Activated CD4-positive, alpha-beta T cell treated with anti-CD3 and anti-CD28 coated beads for 36 hours (primary cell): Measurements from ENCODE around the gene B9D2. TPM values are rescaled to one million over a fixed set of nuclear protein-coding genes. Genes with fewer than 3 reads are reported as not detected.
"Not testable (repeated sequence)": the region's sequence is repeated elsewhere in the genome, so short reads cannot be mapped to it uniquely, and the experiment has no call there.

Source experiments
- ATAC-seq: fragments of 200-7000 bp; cut with Tn5 transposase; one replicate; pipeline ENCODE4 v1.10.0; 2021; ENCODE audit warnings: mild to moderate bottlenecking, moderate library complexity
- CTCF ChIA-PET: fragments of 350-600 bp; sonication (Branson Sonifier 250); formaldehyde crosslinking; loops from one replicate; lab custom pipeline; 2021; ENCODE audit warnings: antibody characterized with exemption; lab: Charles Lee
- POLR2A ChIA-PET: fragments of 350-600 bp; sonication (Branson Sonifier 250); formaldehyde crosslinking; loops from one replicate; lab custom pipeline; 2021; ENCODE audit warnings: antibody characterized with exemption, inconsistent platforms; lab: Charles Lee
- DNase-seq: peaks from one replicate; pipeline ENCODE4 v3.0.0-alpha.2; 2020
- H3K27ac Mint-ChIP-seq: one replicate; pipeline ENCODE4 v1.8.0; 2021; ENCODE audit warnings: mixed read lengths
- H3K27me3 Mint-ChIP-seq: one replicate; pipeline ENCODE4 v1.8.0; 2021; ENCODE audit warnings: mixed read lengths
- H3K36me3 Mint-ChIP-seq: one replicate; pipeline ENCODE4 v1.8.0; 2021; ENCODE audit warnings: low read depth, mixed read lengths
- H3K4me1 Mint-ChIP-seq: one replicate; pipeline ENCODE4 v1.8.0; 2021; ENCODE audit warnings: mixed read lengths
- H3K4me3 Mint-ChIP-seq: one replicate; pipeline ENCODE4 v1.8.0; 2021; ENCODE audit warnings: mild to moderate bottlenecking, moderate library complexity, mixed read lengths
- H3K9me3 Mint-ChIP-seq: one replicate; pipeline ENCODE4 v1.8.0; 2021; ENCODE audit warnings: low read depth, mixed read lengths
- intact Hi-C, 2 experiments: fragments of 100-400 bp; cut with DNase I in 1 of 2; cut with micrococcal nuclease in 1 of 2; formaldehyde crosslinking; loops; one replicate each; pipeline versions ENCODE4 v1.14.2 to v1.15.1; 2022 to 2024; cut with DNase I, micrococcal nuclease
- total RNA-seq, 2 experiments: library from RNA; stranded (reverse); gene quantifications; one replicate each; pipeline ENCODE4 v1.2.3, GENCODE V29; 2021

B9D2 gene
- 1 to 10 TPM; 4.0 to 5.2 TPM for total RNA-seq

GRCh38 chr19:41363753-41364523 lies at the start of gene B9D2:
B9D2 (minus strand) TSS chr19:41364149; CDS start chr19:41363519, 630 bp downstream.
- Mint-ChIP-seq H3K4me1 (peaks cover 29% of the 10 kb centered on the region), H3K4me3 (peak within 1 kb of the TSS; percentile 92), H3K9me3 (no peaks in the 10 kb centered on the region), H3K36me3 (peaks cover 2% of the 10 kb centered on the region), H3K27me3 (no peaks in the 10 kb centered on the region), H3K27ac (peak within 1 kb of the TSS; percentile 98)
- DNase-seq = peak; percentile 99
- CTCF ChIA-PET = interaction anchor here (0.6 to 2.9 kb wide), 16 partner anchors 9 to 728 kb away, joined by 3 to 24 read pairs (median 4); partner anchors contain the start of genes DMAC2, TGFB1 and TMEM91
- POLR2A ChIA-PET = interaction anchor here (0.7 to 3.1 kb wide), 6 partner anchors 11 to 168 kb away, joined by 4 to 20 read pairs (median 7); partner anchors contain the start of genes DMAC2, HNRNPUL1, TGFB1 and TMEM91
- peak; percentile 95 for ATAC-seq
- intact Hi-C loops = loop anchor here (1.0 kb wide), 8 partner anchors 10 to 614 kb away; partner anchors contain the start of genes BCKDHA (in 2 of the 2), DMAC2 (in 2 of the 2), EXOSC5 (in 2 of the 2) and ACTMAP (in 1 of the 2)

GRCh38 chr19:41412953-41413352 lies 49.0 kb upstream of the B9D2 start:
- H3K36me3 Mint-ChIP-seq = peaks cover 16% of the 10 kb centered on the region
- no peaks in the 10 kb centered on the region for H3K27me3 Mint-ChIP-seq
- CTCF ChIA-PET = no interaction called here
- H3K27ac Mint-ChIP-seq = no peak overlapping the region
- H3K4me3 Mint-ChIP-seq = no peak overlapping the region
- peaks cover 8% of the 10 kb centered on the region for H3K4me1 Mint-ChIP-seq
- ATAC-seq (no peak), DNase-seq (no peak)
- no peaks in the 10 kb centered on the region for H3K9me3 Mint-ChIP-seq
- intact Hi-C loops = no loop called here
- POLR2A ChIA-PET = interaction anchor here (1.0 kb wide), 1 partner anchor 58 kb away, joined by 3 read pairs; no protein-coding TSS in a partner anchor

- POLR2A ChIA-PET = interaction anchor here (0.6 kb wide), 1 partner anchor 13 kb away, joined by 5 read pairs; no protein-coding TSS in a partner anchor
- ATAC-seq (no peak), DNase-seq (no peak)
- no peak overlapping the region for H3K4me3 Mint-ChIP-seq
- intact Hi-C loops = no loop called here
- H3K36me3 Mint-ChIP-seq = peaks cover 14% of the 10 kb centered on the region
- H3K27me3 Mint-ChIP-seq = no peaks in the 10 kb centered on the region
- peaks cover 8% of the 10 kb centered on the region for H3K4me1 Mint-ChIP-seq
- no peaks in the 10 kb centered on the region for H3K9me3 Mint-ChIP-seq
- CTCF ChIA-PET = no interaction called here
- no peak overlapping the region for H3K27ac Mint-ChIP-seq
These were observed 48.0 kb upstream of the B9D2 start for GRCh38 chr19:41411968-41412265.

GRCh38 chr19:41411100-41411967 lies 47.4 kb upstream of the B9D2 start:
- ChIA-PET CTCF (interaction anchor here (0.5 kb wide), 1 partner anchor 235 kb away, joined by 6 read pairs; no protein-coding TSS in a partner anchor), POLR2A (interaction anchor here (0.6 kb wide), 1 partner anchor 13 kb away, joined by 5 read pairs; no protein-coding TSS in a partner anchor)
- no peak overlapping the region for H3K4me3 Mint-ChIP-seq
- DNase-seq (no peak), ATAC-seq (no peak)
- H3K27me3 Mint-ChIP-seq = no peaks in the 10 kb centered on the region
- H3K4me1 Mint-ChIP-seq = peaks cover 8% of the 10 kb centered on the region
- intact Hi-C loops = no loop called here
- H3K27ac Mint-ChIP-seq = no peak overlapping the region
- H3K36me3 Mint-ChIP-seq = peaks cover 12% of the 10 kb centered on the region
- H3K9me3 Mint-ChIP-seq = no peaks in the 10 kb centered on the region

GRCh38 chr19:41410336-41411054 lies 46.5 kb upstream of the B9D2 start:
- intact Hi-C loops = no loop called here
- CTCF ChIA-PET = interaction anchor here (0.5 to 0.8 kb wide), 2 partner anchors 29 to 236 kb away, joined by 3 to 6 read pairs; partner anchors contain the start of gene DMAC2

GRCh38 chr19:41409288-41409687 lies 45.3 kb upstream of the B9D2 start:
- Mint-ChIP-seq H3K27ac (peak overlapping the region; percentile 40), H3K4me1 (peaks cover 8% of the 10 kb centered on the region), H3K4me3 (no peak overlapping the region), H3K36me3 (peaks cover 7% of the 10 kb centered on the region), H3K9me3 (no peaks in the 10 kb centered on the region), H3K27me3 (no peaks in the 10 kb centered on the region)
- ChIA-PET CTCF (interaction anchor here (2.1 kb wide), 1 partner anchor 40 kb away, joined by 5 read pairs; no protein-coding TSS in a partner anchor), POLR2A (no interaction called here)
- intact Hi-C loops = no loop called here
- ATAC-seq (no peak), DNase-seq (no peak)

More at GRCh38 chr19:41410336-41411054, 46.5 kb upstream of the B9D2 start:
- POLR2A ChIA-PET = no interaction called here
- no peak overlapping the region for H3K27ac Mint-ChIP-seq
- H3K4me3 Mint-ChIP-seq = no peak overlapping the region
- H3K9me3 Mint-ChIP-seq = no peaks in the 10 kb centered on the region
- H3K4me1 Mint-ChIP-seq = peaks cover 8% of the 10 kb centered on the region
- DNase-seq = no peak
- peaks cover 12% of the 10 kb centered on the region for H3K36me3 Mint-ChIP-seq
- H3K27me3 Mint-ChIP-seq = no peaks in the 10 kb centered on the region
- no peak for ATAC-seq

- DNase-seq, intact Hi-C loops, H3K4me1 Mint-ChIP-seq, POLR2A ChIA-PET, H3K27ac Mint-ChIP-seq, H3K36me3 Mint-ChIP-seq, H3K27me3 Mint-ChIP-seq, H3K4me3 Mint-ChIP-seq, H3K9me3 Mint-ChIP-seq, ATAC-seq: not testable (repeated sequence)
- CTCF ChIA-PET = interaction anchor here (2.1 kb wide), 1 partner anchor 41 kb away, joined by 5 read pairs; no protein-coding TSS in a partner anchor
These were observed 44.9 kb upstream of the B9D2 start for GRCh38 chr19:41408846-41409245.

- peaks cover 12% of the 10 kb centered on the region for H3K4me1 Mint-ChIP-seq
- H3K4me3 Mint-ChIP-seq = no peak overlapping the region
- H3K9me3 Mint-ChIP-seq = no peaks in the 10 kb centered on the region
- DNase-seq (no peak), ATAC-seq (no peak)
- H3K27ac Mint-ChIP-seq = no peak overlapping the region
- intact Hi-C loops = no loop called here
- no peaks in the 10 kb centered on the region for H3K27me3 Mint-ChIP-seq
- ChIA-PET CTCF (interaction anchor here (2.1 kb wide), 1 partner anchor 42 kb away, joined by 5 read pairs; no protein-coding TSS in a partner anchor), POLR2A (interaction anchor here (0.6 kb wide), 1 partner anchor 158 kb away, joined by 3 read pairs; no protein-coding TSS in a partner anchor)
- peaks cover 1% of the 10 kb centered on the region for H3K36me3 Mint-ChIP-seq
These were observed 44.3 kb upstream of the B9D2 start for GRCh38 chr19:41408256-41408655.

- ChIA-PET CTCF (no interaction called here), POLR2A (no interaction called here)
- H3K36me3 Mint-ChIP-seq = peaks cover 1% of the 10 kb centered on the region
- peaks cover 12% of the 10 kb centered on the region for H3K4me1 Mint-ChIP-seq
- H3K9me3 Mint-ChIP-seq = no peaks in the 10 kb centered on the region
- no peak overlapping the region for H3K4me3 Mint-ChIP-seq
- no peak overlapping the region for H3K27ac Mint-ChIP-seq
- intact Hi-C loops = no loop called here
- ATAC-seq (no peak), DNase-seq (no peak)
- no peaks in the 10 kb centered on the region for H3K27me3 Mint-ChIP-seq
These were observed 43.3 kb upstream of the B9D2 start for GRCh38 chr19:41407271-41407670.

- H3K27me3 Mint-ChIP-seq = no peaks in the 10 kb centered on the region
These were observed 41.8 kb upstream of the B9D2 start for GRCh38 chr19:41405776-41406175.

More at GRCh38 chr19:41405776-41406175, 41.8 kb upstream of the B9D2 start:
- intact Hi-C loops = no loop called here
- peaks cover 1% of the 10 kb centered on the region for H3K36me3 Mint-ChIP-seq
- H3K4me3 Mint-ChIP-seq = no peak overlapping the region
- ChIA-PET POLR2A (interaction anchor here (0.6 kb wide), 1 partner anchor 781 kb away, joined by 3 read pairs; no protein-coding TSS in a partner anchor), CTCF (interaction anchor here (1.1 kb wide), 1 partner anchor 23 kb away, joined by 6 read pairs; no protein-coding TSS in a partner anchor)
- no peak overlapping the region for H3K27ac Mint-ChIP-seq
- peaks cover 15% of the 10 kb centered on the region for H3K4me1 Mint-ChIP-seq
- no peak for ATAC-seq
- no peaks in the 10 kb centered on the region for H3K9me3 Mint-ChIP-seq
- DNase-seq = no peak
